CD4-positive, alpha-beta T cell treated with Interleukin-12 subunit alpha and Interleukin-12 subunit beta, for 1 hour (primary cell): ENCODE data around the gene C19orf33.

Experiments
- DNase-seq: peaks from one replicate; pipeline ENCODE4 v3.0.0-alpha.2; 2020

Gene C19orf33

DNA sequence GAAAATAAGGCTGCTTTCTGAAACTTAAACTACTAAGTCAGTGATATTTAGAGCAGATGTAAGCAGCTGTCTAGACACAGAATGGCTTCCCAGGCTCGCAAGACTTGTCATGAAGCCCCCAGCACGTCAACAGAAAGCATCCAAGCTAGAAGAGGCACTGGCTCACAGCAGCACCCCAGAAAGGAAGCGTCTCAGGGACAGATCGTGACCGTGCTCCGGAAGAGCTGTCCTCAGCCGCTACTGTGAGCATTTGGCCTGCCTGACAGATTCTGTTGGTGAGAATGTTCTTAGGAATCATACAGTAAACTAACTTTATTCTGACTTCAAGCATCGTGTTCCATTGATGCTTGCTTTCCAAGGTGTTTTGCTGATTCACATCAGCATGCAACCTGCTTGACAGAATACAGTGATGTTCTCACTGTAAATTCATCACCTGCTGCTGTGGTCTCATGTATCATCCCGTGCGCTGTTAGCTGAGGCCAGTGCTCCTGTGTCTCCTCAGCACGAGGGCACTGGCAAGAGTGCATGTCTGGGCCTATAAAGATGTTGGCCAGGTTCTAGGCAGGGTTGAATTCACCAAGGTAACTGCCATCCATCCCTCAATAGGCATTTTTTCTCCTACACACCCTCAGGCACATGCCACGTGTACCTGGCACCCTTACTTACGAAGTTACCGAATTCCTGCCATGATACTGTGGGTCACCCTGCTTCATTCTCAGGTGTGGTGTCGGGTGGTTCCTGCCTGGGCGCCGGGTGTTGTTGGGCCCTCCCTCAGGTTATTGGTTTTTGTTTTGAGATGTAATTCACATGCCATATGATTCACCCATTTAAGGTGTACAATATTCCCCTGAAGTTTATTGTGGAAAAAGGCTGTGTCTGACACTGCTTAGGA is 23.8 kb upstream of the C19orf33 start:
- no peak for DNase-seq

- DNase-seq = peak; percentile 8
Observed at GRCh38 chr19:38281811-38282566, 22.1 kb upstream of the C19orf33 start.

GRCh38 chr19:38283271-38283670 is 20.8 kb upstream of the C19orf33 start:
- DNase-seq = no peak

DNA sequence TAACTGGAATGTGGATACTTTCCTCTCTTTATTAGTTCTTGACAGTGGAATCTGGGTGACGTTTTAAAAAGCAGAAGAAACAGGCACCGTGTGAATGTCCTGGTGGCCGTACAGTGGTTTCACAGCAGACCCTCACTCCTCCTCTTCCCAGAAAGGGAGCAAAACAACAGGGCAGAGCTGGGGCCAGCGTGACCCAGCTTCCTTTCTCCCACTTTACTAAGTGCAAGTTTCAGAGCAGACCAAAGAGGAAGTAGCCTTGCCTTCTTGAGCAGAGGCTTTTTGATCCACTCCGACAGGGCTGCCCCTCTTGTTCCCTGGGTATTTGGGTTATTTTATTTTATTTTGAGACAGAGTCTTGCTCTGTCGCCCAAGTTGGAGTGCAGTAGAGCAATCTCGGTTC is 19.6 kb upstream of the C19orf33 start:
- DNase-seq = no peak

- no peak for DNase-seq
Observed at GRCh38 chr19:38285567-38285966, 18.5 kb upstream of the C19orf33 start.

DNA sequence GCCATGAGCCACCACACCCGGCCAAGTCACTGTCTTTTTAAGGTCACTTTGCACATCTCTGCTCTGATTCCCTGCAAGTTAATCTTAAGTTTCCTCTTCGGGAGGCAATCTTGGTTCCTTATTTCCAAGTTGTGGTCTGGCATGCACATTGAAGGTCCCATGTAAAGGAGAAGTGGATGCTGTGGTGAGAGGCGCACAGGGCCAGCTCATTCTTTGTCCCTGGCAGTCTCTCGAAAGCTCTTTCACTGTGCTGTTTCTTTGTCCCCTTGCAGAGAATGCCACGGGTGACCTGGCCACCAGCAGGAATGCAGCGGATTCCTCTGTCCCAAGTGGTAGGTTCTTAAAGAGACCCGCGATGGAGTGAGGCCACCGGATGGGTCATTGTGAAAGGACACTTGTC is 16.4 kb upstream of the C19orf33 start:
- peak; percentile 7 for DNase-seq

- no peak for DNase-seq
Observed at GRCh38 chr19:38288123-38288855, 15.8 kb upstream of the C19orf33 start.

GRCh38 chr19:38289955-38290354 is 14.1 kb upstream of the C19orf33 start:
- no peak for DNase-seq

DNA sequence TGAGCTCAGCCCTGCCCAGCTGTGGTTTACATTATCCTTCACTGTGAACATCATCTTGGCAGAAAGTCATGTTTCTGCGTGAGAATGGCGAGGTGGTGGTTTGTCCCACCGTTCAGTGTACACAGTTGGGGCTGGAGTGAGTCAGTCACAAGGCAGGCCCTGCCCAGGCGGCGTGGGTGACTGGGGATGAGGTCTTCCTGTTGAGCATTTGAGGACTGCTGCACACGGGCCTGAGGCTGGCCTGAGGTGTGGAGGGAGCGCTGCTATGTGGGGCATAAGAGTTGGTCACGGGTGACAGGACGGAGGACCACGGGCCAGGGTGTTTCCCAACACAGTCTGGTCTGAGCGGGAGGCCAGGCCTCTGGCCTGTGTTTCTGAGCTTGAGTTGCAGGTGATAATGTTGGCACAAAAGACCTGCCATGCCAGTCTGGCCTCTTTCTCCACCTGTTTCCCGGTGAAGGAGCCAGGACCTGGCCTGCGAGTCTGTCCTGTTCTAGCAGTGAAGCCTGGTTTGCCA is 13.4 kb upstream of the C19orf33 start:
- DNase-seq = no peak

DNA sequence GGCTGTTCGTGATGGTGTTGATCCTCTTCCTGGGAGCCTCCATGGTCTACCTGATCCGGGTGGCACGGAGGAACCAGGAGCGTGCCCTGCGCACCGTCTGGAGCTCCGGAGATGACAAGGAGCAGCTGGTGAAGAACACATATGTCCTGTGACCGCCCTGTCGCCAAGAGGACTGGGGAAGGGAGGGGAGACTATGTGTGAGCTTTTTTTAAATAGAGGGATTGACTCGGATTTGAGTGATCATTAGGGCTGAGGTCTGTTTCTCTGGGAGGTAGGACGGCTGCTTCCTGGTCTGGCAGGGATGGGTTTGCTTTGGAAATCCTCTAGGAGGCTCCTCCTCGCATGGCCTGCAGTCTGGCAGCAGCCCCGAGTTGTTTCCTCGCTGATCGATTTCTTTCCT is 12.2 kb upstream of the C19orf33 start:
- DNase-seq = no peak

DNA sequence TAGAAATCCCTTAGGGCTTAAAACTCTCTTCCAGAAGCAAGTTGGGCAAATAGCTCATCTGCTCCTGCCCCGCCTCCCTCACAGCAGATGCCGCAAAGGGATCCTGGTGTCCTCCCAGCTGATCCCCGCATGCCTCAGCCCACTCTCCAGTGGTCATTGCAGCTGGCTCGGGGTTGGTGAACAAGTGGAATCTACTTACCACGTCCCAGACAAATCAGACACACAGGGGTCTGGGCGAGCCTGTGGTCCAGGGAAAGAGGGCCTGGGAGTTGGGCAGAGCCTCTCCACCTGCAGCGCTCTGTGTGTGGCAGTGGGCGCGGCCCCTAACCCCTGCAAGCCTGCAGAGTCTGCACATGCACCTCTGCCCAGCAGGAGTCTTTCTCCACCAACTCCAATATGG is 10.8 kb upstream of the C19orf33 start:
- no peak for DNase-seq

DNA sequence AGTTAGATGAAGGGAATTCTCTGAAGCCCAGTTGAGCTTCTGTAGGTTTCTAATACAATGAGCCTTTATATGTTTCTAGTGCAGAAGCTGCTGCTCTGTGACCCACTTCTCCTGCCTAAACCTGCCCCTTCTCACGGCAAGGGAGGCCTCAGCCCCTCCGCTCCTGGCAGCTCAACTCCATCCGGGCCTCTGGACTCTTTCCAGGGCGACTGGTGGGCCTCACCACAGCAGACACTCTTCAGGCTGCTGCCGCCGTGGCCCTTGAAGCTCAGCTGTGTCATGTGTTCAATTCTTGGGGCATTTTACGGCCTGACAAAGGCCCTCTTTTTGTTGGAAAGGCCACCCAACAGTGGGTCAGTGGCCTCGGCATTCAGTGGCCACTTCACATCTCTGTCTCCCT is 10.0 kb upstream of the C19orf33 start:
- no peak for DNase-seq

DNA sequence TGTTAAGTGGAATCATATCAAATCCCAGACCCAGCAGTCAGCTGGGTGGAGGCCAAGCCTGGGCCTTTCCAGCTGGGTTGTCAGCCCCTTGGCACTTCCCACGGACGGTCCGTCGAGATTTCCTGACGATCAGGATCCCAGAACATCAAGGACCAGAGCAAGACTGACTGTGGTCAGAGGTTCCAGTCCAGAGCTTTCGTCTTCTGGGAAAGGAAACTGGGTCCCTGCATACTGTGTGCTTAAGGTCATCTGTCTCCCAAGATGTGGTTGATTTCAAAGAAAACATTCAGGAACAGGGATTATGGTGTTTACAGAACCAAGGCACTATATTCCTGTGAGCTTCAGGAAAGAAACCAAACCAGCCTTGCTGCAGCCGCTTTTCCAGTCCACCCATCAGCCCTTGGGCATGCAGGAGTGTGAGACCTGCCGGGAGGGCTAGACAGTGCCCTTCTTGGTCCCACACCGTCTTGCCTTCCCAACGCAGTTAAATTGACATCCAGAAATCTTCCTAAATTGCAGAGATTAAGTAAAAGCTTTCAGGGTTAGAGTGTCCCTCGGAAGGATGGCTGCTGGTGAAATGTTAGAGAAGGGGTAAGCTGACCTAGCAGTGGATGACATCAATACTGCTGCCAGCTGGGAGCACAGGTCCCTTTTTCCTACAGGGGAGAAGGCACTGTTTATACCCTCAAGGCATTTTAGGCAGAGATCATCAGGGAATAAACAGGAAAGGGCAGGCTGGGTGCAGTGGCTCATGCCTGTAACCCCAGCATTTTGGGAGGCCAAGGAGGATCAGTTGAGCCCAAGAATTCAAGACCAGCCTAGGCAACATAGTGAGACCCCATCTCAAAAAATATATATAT is 5.0 kb upstream of the C19orf33 start:
- no peak for DNase-seq

DNA sequence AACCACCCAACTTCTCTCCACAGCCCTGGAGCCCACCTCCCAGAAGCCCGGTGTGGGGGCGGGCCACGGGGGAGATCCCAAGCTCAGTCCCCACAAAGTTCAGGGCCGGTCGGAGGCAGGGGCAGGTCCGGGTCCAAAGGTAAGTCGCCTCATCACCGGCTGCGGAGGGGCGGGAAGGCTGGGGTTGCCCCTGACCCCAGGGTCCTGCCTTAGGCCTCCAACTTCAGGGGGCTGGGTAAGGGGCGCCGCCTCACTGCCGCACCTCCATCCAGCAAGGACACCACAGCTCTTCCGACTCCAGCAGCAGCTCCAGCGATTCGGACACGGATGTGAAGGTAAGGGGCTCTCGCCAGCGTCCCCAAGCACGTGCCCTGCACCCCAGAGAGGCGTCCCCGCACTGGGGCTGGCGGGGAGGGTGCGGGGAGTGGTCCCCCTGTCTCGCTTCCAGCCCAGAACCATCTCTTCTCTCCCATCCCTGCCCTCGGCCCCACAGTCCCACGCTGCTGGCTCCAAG is 358 bp downstream of the C19orf33 start:
- DNase-seq = no peak

GRCh38 chr19:38304866-38305429 is 897 bp downstream of the C19orf33 start:
- no peak for DNase-seq

- DNase-seq = no peak
Observed at GRCh38 chr19:38306236-38306635, 2.2 kb downstream of the C19orf33 start.

DNA sequence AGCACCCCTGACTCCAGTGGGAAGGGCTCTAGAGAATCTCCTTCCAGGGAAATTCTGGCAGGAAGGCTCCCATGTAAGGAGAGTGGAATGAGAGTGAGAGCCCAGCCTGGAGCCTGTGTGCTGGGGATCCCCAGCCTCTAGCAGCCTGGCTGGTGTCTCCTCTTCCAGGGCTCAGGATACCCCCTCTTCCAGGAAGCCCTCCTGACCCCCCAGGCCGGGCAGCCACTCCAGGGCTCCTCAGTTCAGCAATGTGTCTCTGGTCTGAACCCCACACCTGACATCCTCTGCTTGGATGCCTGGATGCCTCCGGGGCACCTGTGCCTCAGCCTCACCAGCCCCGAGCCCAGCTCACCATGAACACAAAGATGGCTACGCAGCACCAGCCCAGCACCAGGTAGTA is 3.0 kb downstream of the C19orf33 start:
- no peak for DNase-seq

DNA sequence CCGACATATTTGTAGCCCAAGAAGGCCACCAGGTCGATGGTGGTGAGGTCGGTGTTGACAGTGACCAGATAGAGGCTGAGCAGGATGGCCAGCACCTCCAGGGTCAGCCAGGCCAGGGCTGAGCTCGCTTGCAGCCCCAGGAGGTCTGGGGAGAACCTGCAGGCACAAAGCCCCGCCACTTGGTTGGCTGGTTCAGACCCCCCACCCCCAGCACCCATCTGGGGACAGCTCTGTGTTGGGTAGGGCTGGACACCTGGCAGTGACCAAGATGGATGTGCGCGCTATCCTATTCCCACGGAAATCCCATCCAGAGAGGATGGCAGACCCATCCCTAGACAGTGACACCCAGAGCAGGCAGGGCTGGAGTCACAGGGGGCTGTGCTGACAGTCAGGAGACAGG is 3.5 kb downstream of the C19orf33 start:
- no peak for DNase-seq

DNA sequence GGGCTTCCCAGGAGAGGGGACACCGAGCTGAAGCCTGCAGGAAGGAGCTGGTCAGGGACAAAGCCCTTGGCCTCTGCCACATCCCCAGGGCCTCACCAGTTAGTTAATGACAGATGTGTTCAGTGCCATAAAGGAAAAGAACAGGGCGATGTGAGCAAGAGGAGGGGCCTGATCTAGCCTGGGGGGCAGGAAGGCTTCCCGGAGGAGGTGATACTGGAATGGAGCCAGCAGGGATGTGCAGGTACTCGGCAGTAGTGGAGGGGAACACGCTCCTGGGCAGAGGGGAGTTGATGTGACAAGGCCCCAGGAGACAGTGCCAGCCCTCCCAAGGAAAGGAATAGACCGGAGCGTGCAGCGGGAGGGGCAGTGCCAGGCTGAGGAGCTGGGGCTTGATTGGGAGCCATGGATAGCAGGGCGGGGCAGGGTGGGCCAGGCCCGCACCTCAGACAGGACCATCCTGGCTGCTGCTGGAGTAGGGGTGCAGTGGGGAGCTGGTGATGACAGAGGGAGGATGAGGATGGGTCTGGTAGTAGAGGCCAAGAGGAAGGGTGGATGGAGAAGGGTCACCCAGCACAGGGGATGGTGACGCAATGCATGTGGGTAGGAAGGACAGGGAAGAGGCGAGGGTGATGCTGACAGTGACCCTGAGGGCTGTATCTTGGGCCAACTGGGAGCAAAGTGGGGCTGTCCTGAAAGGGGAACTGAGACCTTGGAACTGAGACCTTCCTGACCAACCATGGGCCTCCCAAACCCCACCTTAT is 4.1 kb downstream of the C19orf33 start:
- DNase-seq = no peak

GRCh38 chr19:38308926-38309614 is 5.0 kb downstream of the C19orf33 start:
- DNase-seq = no peak
